Heart left ventricle (tissue), 16 donors: Measurements from ENCODE around the gene TPD52L1. TPM values are rescaled to one million over a fixed set of nuclear protein-coding genes. Genes with fewer than 3 reads are reported as not detected.

Source experiments
- ATAC-seq, 4 donors: fragments of 200-7000 bp; cut with Tn5 transposase; one replicate each; pipeline ENCODE4 v1.9.1; 2020 to 2022; ENCODE audit warnings: moderate library complexity in 4 of 4, mild to moderate bottlenecking in 3 of 4, moderate number of reproducible peaks in 1 of 4
- DNase-seq, 5 donors: peaks; one replicate each; pipeline ENCODE4 v3.0.0-alpha.2; 2020
- H3K27ac ChIP-seq, 12 donors: fragments of 200-600 bp; sonication (generic) in 4 of 12; one replicate each; pipeline versions ENCODE4 v1.5.0 to v1.8.0; 2016 to 2022; ENCODE audit warnings: mild to moderate bottlenecking in 2 of 12
- H3K27me3 ChIP-seq, 9 donors: fragments of 200-600 bp; sonication (generic) in 2 of 9; one replicate each; pipeline versions ENCODE4 v1.5.1 to v1.8.0; 2016 to 2022; ENCODE audit warnings: mild to moderate bottlenecking in 3 of 9
- H3K36me3 ChIP-seq, 9 donors: fragments of 200-600 bp; sonication (generic) in 2 of 9; one replicate each; pipeline versions ENCODE4 v1.5.0 to v1.8.0; 2018 to 2022; ENCODE audit warnings: mild to moderate bottlenecking in 2 of 9
- H3K4me1 ChIP-seq, 12 donors: fragments of 200-600 bp; sonication (generic) in 4 of 12; one replicate each; pipeline versions ENCODE4 v1.5.0 to v1.8.0; 2016 to 2022; ENCODE audit warnings: mild to moderate bottlenecking in 3 of 12
- H3K4me3 ChIP-seq, 12 donors: fragments of 200-600 bp; sonication (generic) in 4 of 12; one replicate each; pipeline versions ENCODE4 v1.5.0 to v1.8.0; 2017 to 2022; ENCODE audit warnings: mild to moderate bottlenecking in 9 of 12, moderate library complexity in 4 of 12
- H3K9me3 ChIP-seq, 12 donors: fragments of 200-600 bp; sonication (generic) in 4 of 12; one replicate each; pipeline versions ENCODE4 v1.5.0 to v1.8.0; 2016 to 2022; ENCODE audit warnings: mild to moderate bottlenecking in 1 of 12
- POLR2A ChIP-seq, 2 donors: fragments of 450-650 bp; IDR thresholded peaks; one replicate each; pipeline ENCODE4 v1.6.1; 2017; ENCODE audit warnings: antibody characterized with exemption in 2 of 2, mild to moderate bottlenecking in 2 of 2, moderate library complexity in 2 of 2
- WGBS, 4 donors: extraction: QIAGEN DNeasy Blood & Tissue Kit in 2 of 4; methylation state at CpG; one replicate each; pipeline versions ENCODE4 v1.1.5 to v1.1.7; 2013 to 2018; 5-methylcytosine and 5-hydroxymethylcytosine counted together
- intact Hi-C, 10 donors: fragments of 100-400 bp; cut with DNase I; formaldehyde crosslinking; loops; one replicate each; pipeline versions ENCODE4 v1.11.1 to v1.14.2; 2022
- polyA plus RNA-seq, 2 donors: library from polyadenylated mRNA; stranded (reverse); fragments of 200-250 nt; gene quantifications; one replicate each; pipeline ENCODE4 v1.2.3, GENCODE V29; 2013
- total RNA-seq, 9 donors: library from RNA; depleted of rRNA in 2 of 9; stranded (reverse); fragments of >200 nt in 2 of 9; fragmentation: NEBNext Ultra II Directional in 3 of 9; extraction: Animal tissue kit (Norgen Biotek cat#: 25700) in 3 of 9; gene quantifications; one replicate each; pipeline versions ENCODE4 v1.1.0 to v1.2.4, GENCODE V29; 2016 to 2023
- TF ChIP-seq, protein P1 (sequence below), 12 donors: fragments of 200-600 bp; sonication (generic) in 4 of 12; IDR thresholded peaks; one replicate each; pipeline versions ENCODE4 v1.5.0 to v1.8.0; 2018 to 2022; ENCODE audit warnings: antibody characterized with exemption in 12 of 12, mild to moderate bottlenecking in 5 of 12
- donor health status: ischemic (EF 13 %, LVEDD 7.1; RV severe dilation, severe dysfunction).
- donor health status: healthy with polysubstance abuse.
- donor health status: DM: no; HTN: yes; CAD: no.
- donor health status: DM: no; HTN: no; CAD: no.
- donor health status: ischemic (EF 25% LVEDD 6.9; RV normal size, moderate dysfunction).
- donor health status: ischemic (EF 25% LVEDD 5.7; RV mildly dilated, moderate dysfunction).
- donor health status: healthy.
- donor health status: DM: yes; HTN: yes; CAD: no.
- donor health status: ischemic (EF 35%, LVEDD 5.7; RV mildly dilated, moderate dysfunction).
- donor health status: nonischemic (EF 11% LVEDD 7.7; RV severe dilation, severe dysfunction).
- donor health status: DM: yes; HTN: yes; CAD: no.
- donor health status: PGD.
- donor health status: ischemic (EF 29% LVEDD 5.4; RV normal size, mild dysfunction).
- donor health status: nonischemic (EF 23%, LVEDD 6.1; RV moderate dilation, normal function).

The TPD52L1 gene
- total and polyA plus RNA-seq, 11 donors = 13.0 to 146 (median 69.2) TPM

DNA sequence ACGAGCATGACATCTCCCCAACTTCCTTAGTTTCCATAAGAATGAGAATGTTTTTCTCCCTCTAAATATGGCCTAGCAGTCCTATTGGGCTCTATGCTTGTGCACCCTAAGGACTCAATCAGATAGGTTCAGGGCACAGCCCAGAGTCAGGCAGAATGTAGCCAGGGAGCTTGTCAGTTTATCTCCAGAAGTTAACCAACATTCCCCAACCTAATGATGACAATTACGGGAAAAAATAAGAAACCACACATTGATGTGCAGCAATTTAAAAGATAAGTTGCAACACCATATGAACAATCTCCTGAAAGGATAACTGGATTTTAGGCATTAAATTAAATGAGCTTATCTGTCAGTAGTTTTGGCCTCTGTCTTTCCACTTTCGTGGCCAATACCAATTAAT is 77.1 kb downstream of the TPD52L1 start:
- intact Hi-C loops = loop anchor here in 1 of 10 donors (10.0 kb wide), 1 partner anchor 76 kb away; the partner anchor contains the start of gene TPD52L1
- Histone ChIP-seq H3K4me3 (no peak overlapping the region), H3K27ac (peak overlapping the region in 2 of 12 donors; percentile 9 to 12), H3K36me3 (no peaks in the 10 kb centered on the region), H3K4me1 (peaks cover 0 to 29% (median 6%) of the 10 kb centered on the region in 12 donors), H3K27me3 (no peaks in the 10 kb centered on the region), H3K9me3 (no peaks in the 10 kb centered on the region)
- WGBS, 4 donors = 71 to 90% (median 84%) methylated on average over 3 of the region's 3 CpGs
- ATAC-seq (no peak), DNase-seq (no peak)
- no peak for TF ChIP-seq POLR2A (IDR thresholded peaks at IDR 0.05)
- TF ChIP-seq, protein P1, sequence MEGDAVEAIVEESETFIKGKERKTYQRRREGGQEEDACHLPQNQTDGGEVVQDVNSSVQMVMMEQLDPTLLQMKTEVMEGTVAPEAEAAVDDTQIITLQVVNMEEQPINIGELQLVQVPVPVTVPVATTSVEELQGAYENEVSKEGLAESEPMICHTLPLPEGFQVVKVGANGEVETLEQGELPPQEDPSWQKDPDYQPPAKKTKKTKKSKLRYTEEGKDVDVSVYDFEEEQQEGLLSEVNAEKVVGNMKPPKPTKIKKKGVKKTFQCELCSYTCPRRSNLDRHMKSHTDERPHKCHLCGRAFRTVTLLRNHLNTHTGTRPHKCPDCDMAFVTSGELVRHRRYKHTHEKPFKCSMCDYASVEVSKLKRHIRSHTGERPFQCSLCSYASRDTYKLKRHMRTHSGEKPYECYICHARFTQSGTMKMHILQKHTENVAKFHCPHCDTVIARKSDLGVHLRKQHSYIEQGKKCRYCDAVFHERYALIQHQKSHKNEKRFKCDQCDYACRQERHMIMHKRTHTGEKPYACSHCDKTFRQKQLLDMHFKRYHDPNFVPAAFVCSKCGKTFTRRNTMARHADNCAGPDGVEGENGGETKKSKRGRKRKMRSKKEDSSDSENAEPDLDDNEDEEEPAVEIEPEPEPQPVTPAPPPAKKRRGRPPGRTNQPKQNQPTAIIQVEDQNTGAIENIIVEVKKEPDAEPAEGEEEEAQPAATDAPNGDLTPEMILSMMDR (IDR thresholded peaks at IDR 0.05) = no peak

DNA sequence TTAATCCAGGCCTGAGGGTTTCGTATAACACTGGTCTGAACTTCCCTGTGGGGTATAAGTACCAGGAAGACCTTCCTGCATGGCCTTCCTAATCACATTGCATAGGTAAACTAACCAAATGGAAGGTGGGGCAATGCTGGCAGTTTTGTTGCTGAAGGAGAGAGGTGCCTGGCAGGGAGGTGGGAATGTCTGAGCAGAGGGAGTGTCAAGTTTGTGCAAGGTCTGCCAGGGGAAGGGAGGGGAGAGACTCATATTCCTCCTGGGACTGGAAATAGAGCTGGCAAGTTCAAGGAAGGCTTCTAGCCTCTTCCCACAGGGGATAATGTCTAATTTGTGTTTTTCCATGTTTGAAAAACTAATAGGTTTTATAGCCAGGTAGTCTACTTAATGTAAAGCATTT is 77.6 kb downstream of the TPD52L1 start:
- Histone ChIP-seq H3K27me3 (no peaks in the 10 kb centered on the region), H3K36me3 (no peaks in the 10 kb centered on the region), H3K4me3 (no peak overlapping the region), H3K9me3 (no peaks in the 10 kb centered on the region), H3K27ac (peak overlapping the region in 2 of 12 donors; percentile 9 to 12), H3K4me1 (peaks cover 0 to 29% (median 6%) of the 10 kb centered on the region in 12 donors)
- DNase-seq (no peak), ATAC-seq (peak in 2 of 4 donors; percentile 31 to 41)
- 79 to 94% (median 84%) methylated on average over 1 of the region's 1 CpG for WGBS, 4 donors
- intact Hi-C loops = loop anchor here in 1 of 10 donors (10.0 kb wide), 1 partner anchor 76 kb away; the partner anchor contains the start of gene TPD52L1
- TF ChIP-seq, protein P1 (IDR thresholded peaks at IDR 0.05) = no peak
- no peak for TF ChIP-seq POLR2A (IDR thresholded peaks at IDR 0.05)

DNA sequence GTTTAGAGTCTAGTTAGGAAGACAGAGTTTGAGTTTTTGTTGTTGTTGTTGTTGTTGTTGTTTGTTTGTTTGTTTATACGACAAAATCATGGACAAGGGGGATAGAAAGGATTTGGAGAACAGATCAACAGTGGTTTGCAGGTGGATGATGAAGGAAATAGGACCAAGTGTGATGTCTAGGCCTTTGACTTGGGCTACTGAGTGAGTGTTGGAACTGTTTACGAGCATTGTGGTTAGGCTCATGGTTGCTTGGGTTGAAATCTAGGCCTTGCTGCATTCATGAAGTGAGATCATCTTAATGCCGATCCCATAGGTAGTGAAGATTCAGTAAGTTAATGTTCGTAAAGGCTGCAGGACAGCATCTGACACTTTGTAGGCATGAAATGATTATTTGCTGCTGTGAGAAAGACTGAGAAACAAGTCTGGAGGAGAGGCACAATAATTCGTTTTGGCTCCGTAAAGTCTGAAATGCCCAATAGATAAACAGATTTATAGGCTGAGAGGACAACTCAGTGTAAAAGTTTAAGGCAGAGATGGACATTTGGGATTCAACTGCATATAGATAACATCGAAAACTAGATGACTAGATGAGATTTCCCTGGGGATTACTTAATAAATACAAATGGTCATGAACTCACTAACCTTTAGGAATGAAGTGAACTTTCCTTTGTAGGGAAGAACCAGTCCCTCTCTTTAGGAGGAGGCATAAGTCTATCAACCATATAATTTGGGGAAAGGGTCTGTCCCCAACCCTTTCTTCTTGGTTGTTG is 78.2 kb downstream of the TPD52L1 start:
- 79 to 94% (median 91%) methylated on average over 7 of the region's 7 CpGs for WGBS, 4 donors
- peak overlapping the region in 1 of 12 donors; percentile 9 for H3K27ac ChIP-seq
- intact Hi-C loops = loop anchor here in 1 of 10 donors (10.0 kb wide), 1 partner anchor 77 kb away; the partner anchor contains the start of gene TPD52L1
- H3K4me1 ChIP-seq = peaks cover 0 to 29% (median 6%) of the 10 kb centered on the region in 12 donors
- no peak for TF ChIP-seq POLR2A (IDR thresholded peaks at IDR 0.05)
- TF ChIP-seq, protein P1 (IDR thresholded peaks at IDR 0.05) = no peak
- ATAC-seq = no peak
- H3K4me3 ChIP-seq = no peak overlapping the region
- H3K36me3 ChIP-seq = no peaks in the 10 kb centered on the region
- H3K27me3 ChIP-seq = no peaks in the 10 kb centered on the region
- DNase-seq = no peak
- H3K9me3 ChIP-seq = no peaks in the 10 kb centered on the region

DNA sequence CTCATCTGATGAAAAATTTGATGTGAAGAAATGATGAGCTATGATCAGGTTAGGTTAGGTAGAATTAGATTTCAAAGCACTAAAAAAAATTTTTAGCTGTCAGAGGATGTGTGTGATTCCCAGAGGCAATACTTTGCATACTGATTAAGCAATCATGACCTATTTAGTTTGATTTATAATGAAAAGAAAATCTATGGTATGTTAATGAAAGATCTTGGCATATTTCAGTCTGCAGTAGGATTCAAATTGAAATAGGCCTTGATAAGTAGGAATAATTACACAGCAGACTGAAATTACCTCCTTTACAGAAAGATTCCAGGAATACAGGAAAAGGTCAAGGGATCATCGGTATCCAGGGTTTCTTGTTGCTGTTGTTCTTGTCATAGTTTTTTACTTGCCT is 78.9 kb downstream of the TPD52L1 start:
- peaks cover 0 to 29% (median 6%) of the 10 kb centered on the region in 12 donors for H3K4me1 ChIP-seq
- WGBS, 4 donors = 54 to 90% (median 74%) methylated on average over 1 of the region's 1 CpG
- no peaks in the 10 kb centered on the region for H3K27me3 ChIP-seq
- intact Hi-C loops = loop anchor here in 1 of 10 donors (10.0 kb wide), 1 partner anchor 78 kb away; the partner anchor contains the start of gene TPD52L1
- TF ChIP-seq, protein P1 (IDR thresholded peaks at IDR 0.05) = no peak
- TF ChIP-seq POLR2A (IDR thresholded peaks at IDR 0.05) = no peak
- no peaks in the 10 kb centered on the region for H3K9me3 ChIP-seq
- H3K27ac ChIP-seq = peak overlapping the region in 5 of 12 donors; percentile 17 to 56 (median 45)
- no peak overlapping the region for H3K4me3 ChIP-seq
- no peak for DNase-seq
- ATAC-seq = no peak
- no peaks in the 10 kb centered on the region for H3K36me3 ChIP-seq
